Gastroesophageal sphincter (tissue), 4 donors: ENCODE measurements around the gene TAF11L7. TPM values are rescaled to one million over a fixed set of nuclear protein-coding genes. Genes with fewer than 3 reads are reported as not detected.
"Not testable (repeated sequence)": the region's sequence is repeated elsewhere in the genome, so short reads cannot be mapped to it uniquely, and the experiment has no call there.

ENCODE experiments used
- ATAC-seq: fragments of 150-250 bp; one replicate; pipeline ENCODE4 v1.9.1; 2016; ENCODE audit warnings: mild to moderate bottlenecking, moderate library complexity
- H3K27ac ChIP-seq, 4 donors: fragments of 200-600 bp; sonication (generic) in 3 of 4; 1 replicate in 3 of 4; 2 replicates in 1 of 4; pipeline ENCODE4 v1.5.1; 2016 to 2019
- H3K27me3 ChIP-seq: fragments of 200-600 bp; sonication (generic); one replicate; pipeline ENCODE4 v1.5.1; 2019
- H3K36me3 ChIP-seq, 2 donors: fragments of 200-600 bp; sonication (generic); one replicate each; pipeline ENCODE4 v1.5.1; 2019; ENCODE audit warnings: control low read depth in 1 of 2
- H3K4me1 ChIP-seq, 3 donors: fragments of 200-600 bp; sonication (generic); 1 replicate in 2 of 3; 2 replicates in 1 of 3; pipeline ENCODE4 v1.5.1; 2016 to 2019; ENCODE audit warnings: control low read depth in 2 of 3
- H3K4me3 ChIP-seq, 2 donors: fragments of 200-600 bp; sonication (generic); one replicate each; pipeline ENCODE4 v1.5.1; 2019; ENCODE audit warnings: mild to moderate bottlenecking in 1 of 2, moderate library complexity in 1 of 2
- H3K9me3 ChIP-seq, 3 donors: fragments of 200-600 bp; sonication (generic); one replicate each; pipeline ENCODE4 v1.5.1; 2017 to 2019; ENCODE audit warnings: control low read depth in 2 of 3
- EP300 ChIP-seq: sonication (generic); formaldehyde crosslinking; IDR thresholded peaks from one replicate; pipeline ENCODE4 v1.6.1; 2017; ENCODE audit warnings: antibody characterized with exemption, mild to moderate bottlenecking
- POLR2A ChIP-seq, 2 donors: fragments of 450-650 bp; IDR thresholded peaks; one replicate each; pipeline ENCODE4 v1.6.1; 2017; ENCODE audit warnings: antibody characterized with exemption in 2 of 2, mild to moderate bottlenecking in 2 of 2, moderate library complexity in 1 of 2
- POLR2AphosphoS5 ChIP-seq: sonication (generic); formaldehyde crosslinking; IDR thresholded peaks from one replicate; pipeline ENCODE4 v1.6.1; 2017; ENCODE audit warnings: antibody characterized with exemption
- WGBS, 2 donors: methylation state at CpG; one replicate each; pipeline ENCODE4 v1.1.5; 2018; ENCODE audit warnings: low coverage in 1 of 2; 5-methylcytosine and 5-hydroxymethylcytosine counted together
- total RNA-seq, 4 donors: library from RNA; depleted of rRNA; stranded (reverse); fragments of >200 nt; gene quantifications; one replicate each; pipeline ENCODE4 v1.1.0, GENCODE V29; 2016
- TF ChIP-seq, protein P1 (sequence below), 4 experiments: fragments of 200-600 bp in 2 of 4; fragments of 450-650 bp in 2 of 4; sonication (generic) in 1 of 4; IDR thresholded peaks; one replicate each; pipeline ENCODE4 v1.5.1; 2017 to 2019; ENCODE audit warnings: antibody characterized with exemption in 4 of 4, mild to moderate bottlenecking in 2 of 4, moderate library complexity in 2 of 4

Gene TAF11L7
- not detected for total RNA-seq

DNA sequence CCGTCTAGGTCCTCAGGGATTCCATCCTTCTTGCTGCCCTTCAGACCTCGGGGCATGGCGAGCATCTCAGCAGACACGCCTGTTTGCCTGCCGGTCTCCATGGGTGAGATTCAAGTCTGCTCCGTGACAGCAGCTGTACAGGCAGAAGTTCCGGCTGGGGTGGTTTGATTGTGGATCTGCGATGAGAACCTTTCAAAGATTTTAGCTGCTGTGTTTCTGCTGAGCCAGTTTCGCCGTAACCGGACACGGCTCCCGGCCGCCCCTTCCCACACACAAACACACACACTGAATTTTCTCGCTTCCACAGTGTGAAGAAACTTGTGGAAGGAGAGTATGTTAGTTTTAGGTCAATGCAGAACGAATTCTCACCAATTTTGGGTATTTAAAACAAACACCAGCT is at the start of gene TAF11L7:
TAF11L7 (minus strand) TSS at position 101 of the 400 bp plus-strand sequence.
- not testable (repeated sequence) for H3K27ac ChIP-seq, H3K36me3 ChIP-seq, H3K9me3 ChIP-seq, H3K27me3 ChIP-seq, ATAC-seq, H3K4me1 ChIP-seq, H3K4me3 ChIP-seq
- WGBS, 2 donors, result no CpG with 5 or more reads among the region's 16 CpGs

DNA sequence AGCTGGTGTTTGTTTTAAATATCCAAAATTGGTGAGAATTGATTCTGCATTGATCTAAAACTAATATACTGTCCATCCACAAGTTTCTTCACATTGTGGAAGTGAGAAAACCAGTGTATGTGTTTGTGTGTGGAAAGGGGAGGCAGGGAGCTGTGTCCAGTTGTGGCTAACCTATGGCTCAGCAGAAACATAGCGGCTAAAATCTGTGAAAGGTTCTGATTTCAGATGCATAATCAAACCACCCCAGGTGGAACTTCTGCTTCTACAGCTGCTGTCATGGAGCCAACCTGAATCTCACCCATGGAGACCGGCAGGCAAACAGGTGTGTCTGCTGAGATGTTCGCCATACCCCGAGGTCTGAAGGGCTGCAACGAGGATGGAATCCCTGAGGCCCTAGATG is 48.6 kb upstream of the TAF11L7 start, which contains the start of gene TAF11L14:
TAF11L14 (plus strand) TSS at position 301 of the 400 bp plus-strand sequence.
- Histone ChIP-seq H3K27me3 (no peaks in the 10 kb centered on the region), H3K4me3 (no peak within 1 kb of the TSS), H3K27ac (no peak within 1 kb of the TSS), H3K36me3 (no peaks in the 10 kb centered on the region), H3K4me1 (no peaks in the 10 kb centered on the region), H3K9me3 (no peaks in the 10 kb centered on the region)
- TF ChIP-seq, protein P1, sequence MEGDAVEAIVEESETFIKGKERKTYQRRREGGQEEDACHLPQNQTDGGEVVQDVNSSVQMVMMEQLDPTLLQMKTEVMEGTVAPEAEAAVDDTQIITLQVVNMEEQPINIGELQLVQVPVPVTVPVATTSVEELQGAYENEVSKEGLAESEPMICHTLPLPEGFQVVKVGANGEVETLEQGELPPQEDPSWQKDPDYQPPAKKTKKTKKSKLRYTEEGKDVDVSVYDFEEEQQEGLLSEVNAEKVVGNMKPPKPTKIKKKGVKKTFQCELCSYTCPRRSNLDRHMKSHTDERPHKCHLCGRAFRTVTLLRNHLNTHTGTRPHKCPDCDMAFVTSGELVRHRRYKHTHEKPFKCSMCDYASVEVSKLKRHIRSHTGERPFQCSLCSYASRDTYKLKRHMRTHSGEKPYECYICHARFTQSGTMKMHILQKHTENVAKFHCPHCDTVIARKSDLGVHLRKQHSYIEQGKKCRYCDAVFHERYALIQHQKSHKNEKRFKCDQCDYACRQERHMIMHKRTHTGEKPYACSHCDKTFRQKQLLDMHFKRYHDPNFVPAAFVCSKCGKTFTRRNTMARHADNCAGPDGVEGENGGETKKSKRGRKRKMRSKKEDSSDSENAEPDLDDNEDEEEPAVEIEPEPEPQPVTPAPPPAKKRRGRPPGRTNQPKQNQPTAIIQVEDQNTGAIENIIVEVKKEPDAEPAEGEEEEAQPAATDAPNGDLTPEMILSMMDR (IDR thresholded peaks at IDR 0.05), result no peak
- TF ChIP-seq POLR2A (IDR thresholded peaks at IDR 0.05) (no peak), POLR2AphosphoS5 (no peak), EP300 (no peak)
- WGBS, 2 donors, result 83 to 88% methylated on average over 1 to 3 of the region's 5 CpGs
- no peak for ATAC-seq

GRCh38 chr5:17631788-17632187 is 46.2 kb upstream of the TAF11L7 start, which contains the start of gene TAF11L13:
Gene TAF11L13, plus strand, starts transcription at chr5:17632088.
- H3K4me3 ChIP-seq, H3K36me3 ChIP-seq, H3K9me3 ChIP-seq, H3K4me1 ChIP-seq, H3K27ac ChIP-seq, ATAC-seq, H3K27me3 ChIP-seq: not testable (repeated sequence)
- WGBS, 2 donors, result no CpG with 5 or more reads among the region's 12 CpGs

DNA sequence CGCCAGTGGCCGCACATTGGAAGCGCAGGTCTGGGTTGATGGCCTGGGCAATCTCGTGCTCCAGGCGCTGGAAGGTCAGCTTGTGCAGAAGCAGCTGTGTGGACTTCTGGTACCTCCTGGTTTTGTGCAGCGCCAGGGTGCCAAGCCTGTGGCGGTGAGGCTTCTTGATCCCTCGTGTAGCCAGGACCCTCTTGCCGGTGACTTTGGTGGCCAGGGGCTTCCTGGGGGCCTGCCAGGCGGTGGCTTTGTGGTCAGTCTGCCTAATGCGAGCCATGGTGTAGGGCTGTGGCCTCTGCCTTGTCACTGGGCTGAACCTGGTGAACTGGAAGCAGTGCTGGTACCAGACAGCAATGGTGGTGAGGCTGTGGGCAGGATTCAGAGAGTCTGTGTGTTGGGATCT is 40.1 kb upstream of the TAF11L7 start:
- no peaks in the 10 kb centered on the region for H3K9me3 ChIP-seq
- no peaks in the 10 kb centered on the region for H3K36me3 ChIP-seq
- WGBS, 2 donors, result 100% methylated on average over 2 of the region's 11 CpGs; no CpG with 5 or more reads in 1 of the 2 donors
- TF ChIP-seq EP300 (no peak), POLR2A (IDR thresholded peaks at IDR 0.05) (no peak), POLR2AphosphoS5 (no peak)
- TF ChIP-seq, protein P1 (IDR thresholded peaks at IDR 0.05), result no peak
- no peaks in the 10 kb centered on the region for H3K27me3 ChIP-seq
- no peak overlapping the region for H3K27ac ChIP-seq
- no peak for ATAC-seq
- H3K4me1 ChIP-seq, result no peaks in the 10 kb centered on the region
- no peak overlapping the region for H3K4me3 ChIP-seq

DNA sequence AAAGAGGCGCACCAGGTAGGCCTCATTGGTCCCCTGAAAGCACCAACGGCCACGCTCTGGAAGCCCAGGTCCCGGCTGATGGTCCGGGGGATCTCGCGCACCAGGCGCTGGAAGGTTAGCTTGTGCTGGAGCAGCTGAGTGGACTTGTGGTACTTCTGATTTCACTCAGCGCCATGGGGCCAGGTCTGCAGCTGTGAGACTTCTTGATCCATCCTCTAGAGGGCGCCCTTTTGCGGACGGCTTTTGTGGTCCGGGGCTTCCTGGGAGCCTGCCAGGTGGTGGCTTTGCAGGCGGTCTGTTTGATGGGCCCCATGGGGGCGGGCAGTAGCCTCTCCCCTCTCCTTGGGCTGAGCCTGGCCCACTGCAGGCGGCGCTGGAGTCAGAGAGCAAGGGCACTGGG is 35.1 kb upstream of the TAF11L7 start:
- ATAC-seq, result no peak
- no peaks in the 10 kb centered on the region for H3K9me3 ChIP-seq
- no peaks in the 10 kb centered on the region for H3K4me1 ChIP-seq
- TF ChIP-seq EP300 (no peak), POLR2A (IDR thresholded peaks at IDR 0.05) (no peak), POLR2AphosphoS5 (no peak)
- TF ChIP-seq, protein P1 (IDR thresholded peaks at IDR 0.05), result no peak
- no peaks in the 10 kb centered on the region for H3K36me3 ChIP-seq
- no peak overlapping the region for H3K4me3 ChIP-seq
- H3K27ac ChIP-seq, result no peak overlapping the region
- no peaks in the 10 kb centered on the region for H3K27me3 ChIP-seq
- no CpG with 5 or more reads among the region's 17 CpGs for WGBS, 2 donors

GRCh38 chr5:17619354-17619753 is 33.8 kb upstream of the TAF11L7 start:
- TF ChIP-seq, protein P1 (IDR thresholded peaks at IDR 0.05), result no peak
- no peak for TF ChIP-seq POLR2A (IDR thresholded peaks at IDR 0.05)
- TF ChIP-seq POLR2AphosphoS5, result no peak
- no peak for TF ChIP-seq EP300
- Histone ChIP-seq H3K27ac (no peak overlapping the region), H3K27me3 (no peaks in the 10 kb centered on the region), H3K36me3 (no peaks in the 10 kb centered on the region), H3K9me3 (no peaks in the 10 kb centered on the region), H3K4me3 (no peak overlapping the region), H3K4me1 (no peaks in the 10 kb centered on the region)
- ATAC-seq, result no peak
- WGBS, 2 donors, result 95 to 100% methylated on average over 1 to 3 of the region's 3 CpGs
